ENCODE data around the gene RASL12. TPM values are rescaled to one million over a fixed set of nuclear protein-coding genes. Genes with fewer than 3 reads are reported as not detected.
A peak's percentile ranks its signal among the peaks of the same experiment; 100 is the strongest.

Gene RASL12
- total RNA-seq, 1 donor from 2014 or later = 5.8 TPM

GRCh38 chr15:65029736-65030208 is 38.0 kb downstream of the RASL12 start:
- Histone ChIP-seq H3K4me1 (no peaks in the 10 kb centered on the region), H4K20me1 (ENCODE audit: low read depth) (peaks cover 9% of the 10 kb centered on the region), H3K79me2 (ENCODE audit: low read depth) (peaks cover 19% of the 10 kb centered on the region), H3K9ac (no peak overlapping the region), H3K4me2 (no peak overlapping the region), H3K9me3 (ENCODE audit: low read depth) (no peaks in the 10 kb centered on the region), H3F3A (ENCODE audit: low read depth) (peaks cover 11% of the 10 kb centered on the region), H3K27ac (no peak overlapping the region), H3K4me3 (peak overlapping the region; percentile 88), H3K36me3 (peaks cover 3% of the 10 kb centered on the region), H2AFZ (replicated peaks) (no peak overlapping the region), H3K27me3 (peaks cover 19% of the 10 kb centered on the region)
- Mint-ChIP-seq H3K4me3 (peak overlapping the region; percentile 80), H3K4me1 (peaks cover 22% of the 10 kb centered on the region), H3K36me3 (peaks cover 4% of the 10 kb centered on the region), H3K27me3 (ENCODE audit: insufficient read depth, low read depth) (peaks cover 10% of the 10 kb centered on the region), H3K9me3 (no peaks in the 10 kb centered on the region), H3K27ac (no peak overlapping the region)
- TF ChIP-seq, protein P1, sequence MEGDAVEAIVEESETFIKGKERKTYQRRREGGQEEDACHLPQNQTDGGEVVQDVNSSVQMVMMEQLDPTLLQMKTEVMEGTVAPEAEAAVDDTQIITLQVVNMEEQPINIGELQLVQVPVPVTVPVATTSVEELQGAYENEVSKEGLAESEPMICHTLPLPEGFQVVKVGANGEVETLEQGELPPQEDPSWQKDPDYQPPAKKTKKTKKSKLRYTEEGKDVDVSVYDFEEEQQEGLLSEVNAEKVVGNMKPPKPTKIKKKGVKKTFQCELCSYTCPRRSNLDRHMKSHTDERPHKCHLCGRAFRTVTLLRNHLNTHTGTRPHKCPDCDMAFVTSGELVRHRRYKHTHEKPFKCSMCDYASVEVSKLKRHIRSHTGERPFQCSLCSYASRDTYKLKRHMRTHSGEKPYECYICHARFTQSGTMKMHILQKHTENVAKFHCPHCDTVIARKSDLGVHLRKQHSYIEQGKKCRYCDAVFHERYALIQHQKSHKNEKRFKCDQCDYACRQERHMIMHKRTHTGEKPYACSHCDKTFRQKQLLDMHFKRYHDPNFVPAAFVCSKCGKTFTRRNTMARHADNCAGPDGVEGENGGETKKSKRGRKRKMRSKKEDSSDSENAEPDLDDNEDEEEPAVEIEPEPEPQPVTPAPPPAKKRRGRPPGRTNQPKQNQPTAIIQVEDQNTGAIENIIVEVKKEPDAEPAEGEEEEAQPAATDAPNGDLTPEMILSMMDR (IDR thresholded peaks at IDR 0.05) = no peak
- TF ChIP-seq EZH2 (IDR thresholded peaks at IDR 0.05) (no peak), EZH2phosphoT487 (IDR thresholded peaks at IDR 0.05) (no peak)
- no peak for DNase-seq (ENCODE audit: low spot score)

- Histone ChIP-seq H3F3A (ENCODE audit: low read depth) (peaks cover 11% of the 10 kb centered on the region), H3K27ac (no peak within 1 kb of the TSS), H3K4me2 (peak within 1 kb of the TSS; percentile 89), H3K27me3 (peaks cover 19% of the 10 kb centered on the region), H4K20me1 (ENCODE audit: low read depth) (peaks cover 9% of the 10 kb centered on the region), H3K4me3 (peak within 1 kb of the TSS; percentile 88), H3K79me2 (ENCODE audit: low read depth) (peaks cover 19% of the 10 kb centered on the region), H3K36me3 (peaks cover 3% of the 10 kb centered on the region), H2AFZ (replicated peaks) (peak within 1 kb of the TSS; percentile 45), H3K9ac (peak within 1 kb of the TSS; percentile 64), H3K4me1 (no peaks in the 10 kb centered on the region), H3K9me3 (ENCODE audit: low read depth) (no peaks in the 10 kb centered on the region)
- TF ChIP-seq EZH2phosphoT487 (IDR thresholded peaks at IDR 0.05) = no peak
- TF ChIP-seq EZH2 (IDR thresholded peaks at IDR 0.05) = no peak
- TF ChIP-seq, protein P1 (IDR thresholded peaks at IDR 0.05) = no peak
- Mint-ChIP-seq H3K27ac (peak within 1 kb of the TSS; percentile 10), H3K9me3 (no peaks in the 10 kb centered on the region), H3K36me3 (peaks cover 8% of the 10 kb centered on the region), H3K27me3 (ENCODE audit: insufficient read depth, low read depth) (peaks cover 9% of the 10 kb centered on the region), H3K4me3 (peak within 1 kb of the TSS; percentile 86), H3K4me1 (peaks cover 22% of the 10 kb centered on the region)
- DNase-seq (ENCODE audit: low spot score) = peak; percentile 93
Measured at GRCh38 chr15:65028921-65029735, 38.7 kb downstream of the RASL12 start, which contains the start of gene MTFMT. Gene MTFMT, minus strand, starts transcription at chr15:65029639. Its CDS starts 26 bp downstream, at chr15:65029613.

- Histone ChIP-seq H3K9me3 (ENCODE audit: low read depth) (no peaks in the 10 kb centered on the region), H3K36me3 (peaks cover 3% of the 10 kb centered on the region), H3K4me2 (peak overlapping the region; percentile 89), H3K4me1 (no peaks in the 10 kb centered on the region), H3K9ac (no peak overlapping the region), H2AFZ (replicated peaks) (no peak overlapping the region), H3K4me3 (peak overlapping the region; percentile 88), H3F3A (ENCODE audit: low read depth) (peaks cover 8% of the 10 kb centered on the region), H3K27ac (no peak overlapping the region), H3K27me3 (peaks cover 19% of the 10 kb centered on the region), H3K79me2 (ENCODE audit: low read depth) (peaks cover 19% of the 10 kb centered on the region), H4K20me1 (ENCODE audit: low read depth) (peaks cover 9% of the 10 kb centered on the region)
- H3K4me1 Mint-ChIP-seq = peaks cover 17% of the 10 kb centered on the region
- TF ChIP-seq EZH2 (IDR thresholded peaks at IDR 0.05) = no peak
- TF ChIP-seq, protein P1 (IDR thresholded peaks at IDR 0.05) = no peak
- TF ChIP-seq EZH2phosphoT487 (IDR thresholded peaks at IDR 0.05) = no peak
- no peak for DNase-seq (ENCODE audit: low spot score)
- H3K36me3 Mint-ChIP-seq = peaks cover 9% of the 10 kb centered on the region
- H3K27me3 Mint-ChIP-seq (ENCODE audit: insufficient read depth, low read depth) = peaks cover 8% of the 10 kb centered on the region
- peak overlapping the region; percentile 10 for H3K27ac Mint-ChIP-seq
- H3K4me3 Mint-ChIP-seq = peak overlapping the region; percentile 86
- H3K9me3 Mint-ChIP-seq = no peaks in the 10 kb centered on the region
Measured at GRCh38 chr15:65028338-65028737, 39.5 kb downstream of the RASL12 start.
